Measurements from ENCODE around the gene SFT2D1. TPM values are rescaled to one million over a fixed set of nuclear protein-coding genes. Genes with fewer than 3 reads are reported as not detected.

Gene SFT2D1
- total RNA-seq, 1 donor from 2014 or later = 74.1 TPM

GRCh38 chr6:166333172-166333995 is 9.0 kb downstream of the SFT2D1 start:
- no peaks in the 10 kb centered on the region for H3K36me3 ChIP-seq (ENCODE audit: control insufficient read depth, insufficient read depth, low read length)
- H3K4me3 ChIP-seq (ENCODE audit: low read depth, low read length) = no peak overlapping the region
- no peak for TF ChIP-seq CTCF (IDR thresholded peaks at IDR 0.05; ENCODE audit: insufficient read depth, low read length, poor library complexity, severe bottlenecking)
- DNase-seq (ENCODE audit: low read depth) = no peak
- no peaks in the 10 kb centered on the region for H3K27me3 ChIP-seq (ENCODE audit: control insufficient read depth, insufficient read depth, low read length)

- Histone ChIP-seq H3K36me3 (ENCODE audit: control insufficient read depth, insufficient read depth, low read length) (no peaks in the 10 kb centered on the region), H3K27me3 (ENCODE audit: control insufficient read depth, insufficient read depth, low read length) (no peaks in the 10 kb centered on the region), H3K4me3 (ENCODE audit: low read depth, low read length) (no peak overlapping the region)
- no peak for DNase-seq (ENCODE audit: low read depth)
- no peak for TF ChIP-seq CTCF (IDR thresholded peaks at IDR 0.05; ENCODE audit: insufficient read depth, low read length, poor library complexity, severe bottlenecking)
Measured at GRCh38 chr6:166331503-166332415, 10.6 kb downstream of the SFT2D1 start.

- TF ChIP-seq CTCF (IDR thresholded peaks at IDR 0.05; ENCODE audit: insufficient read depth, low read length, poor library complexity, severe bottlenecking) = peak; percentile 24
- Histone ChIP-seq H3K36me3 (ENCODE audit: control insufficient read depth, insufficient read depth, low read length) (no peaks in the 10 kb centered on the region), H3K4me3 (ENCODE audit: low read depth, low read length) (no peak overlapping the region), H3K27me3 (ENCODE audit: control insufficient read depth, insufficient read depth, low read length) (no peaks in the 10 kb centered on the region)
- DNase-seq (ENCODE audit: low read depth) = no peak
Measured at GRCh38 chr6:166330612-166331011, 11.7 kb downstream of the SFT2D1 start.

- H3K36me3 ChIP-seq (ENCODE audit: control insufficient read depth, insufficient read depth, low read length) = no peaks in the 10 kb centered on the region
- no peak for DNase-seq (ENCODE audit: low read depth)
- no peaks in the 10 kb centered on the region for H3K27me3 ChIP-seq (ENCODE audit: control insufficient read depth, insufficient read depth, low read length)
- H3K4me3 ChIP-seq (ENCODE audit: low read depth, low read length) = no peak overlapping the region
- no peak for TF ChIP-seq CTCF (IDR thresholded peaks at IDR 0.05; ENCODE audit: insufficient read depth, low read length, poor library complexity, severe bottlenecking)
Measured at GRCh38 chr6:166325383-166326042, 16.8 kb downstream of the SFT2D1 start.

- Histone ChIP-seq H3K4me3 (ENCODE audit: low read depth, low read length) (no peak overlapping the region), H3K36me3 (ENCODE audit: control insufficient read depth, insufficient read depth, low read length) (no peaks in the 10 kb centered on the region), H3K27me3 (ENCODE audit: control insufficient read depth, insufficient read depth, low read length) (no peaks in the 10 kb centered on the region)
- no peak for DNase-seq (ENCODE audit: low read depth)
- no peak for TF ChIP-seq CTCF (IDR thresholded peaks at IDR 0.05; ENCODE audit: insufficient read depth, low read length, poor library complexity, severe bottlenecking)
Measured at GRCh38 chr6:166323395-166323794, 18.9 kb downstream of the SFT2D1 start.

Data from kidney epithelial cell (primary cell).